Medulla oblongata (tissue), 1 donor: ENCODE results near the gene CARD18.

Experiments
- DNase-seq: peaks from one replicate; pipeline ENCODE4 v3.0.0-alpha.2; 2015; ENCODE audit errors: extremely low spot score

The CARD18 gene, protein sequence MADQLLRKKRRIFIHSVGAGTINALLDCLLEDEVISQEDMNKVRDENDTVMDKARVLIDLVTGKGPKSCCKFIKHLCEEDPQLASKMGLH

DNA sequence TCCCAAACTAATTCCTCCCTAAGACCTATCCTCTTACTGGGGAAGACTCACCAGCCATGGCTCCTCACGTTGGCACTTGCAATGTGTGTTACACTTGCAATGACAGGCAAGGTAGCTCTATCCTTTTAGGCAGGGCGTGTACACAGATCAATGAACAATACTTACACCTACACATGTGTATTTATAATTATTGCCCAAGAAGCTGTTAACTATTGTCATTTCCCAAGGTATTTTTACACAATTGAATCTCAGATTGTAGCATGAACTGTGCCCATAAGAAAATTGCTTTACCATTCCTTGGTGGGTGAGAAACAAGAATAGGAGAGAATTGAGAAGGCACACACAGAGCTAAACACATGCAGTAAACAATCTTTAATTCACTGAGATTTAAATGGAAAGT, at the start of gene CARD18:
CARD18 (minus strand) TSS at position 101 of the 400 bp plus-strand sequence; CDS start at position 58, 43 bp downstream.
- no peak for DNase-seq

DNA sequence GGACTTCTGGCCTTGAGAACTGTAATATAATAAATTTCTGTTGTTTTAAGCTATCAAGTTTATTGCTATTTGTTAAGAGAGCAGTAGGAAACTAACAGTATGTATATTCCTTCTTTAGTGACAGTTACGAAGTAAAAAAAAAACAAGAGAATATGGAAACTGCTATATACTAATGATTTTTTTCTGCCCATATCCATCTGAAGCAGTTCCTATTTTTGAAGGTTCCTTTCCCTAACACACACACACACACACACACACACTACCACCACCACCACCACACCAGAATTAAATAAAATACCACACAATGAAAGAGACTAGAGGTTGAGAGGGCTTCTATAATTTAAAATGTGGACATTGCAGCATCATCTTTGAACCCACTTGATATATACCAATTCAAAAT, 44.4 kb upstream of the CARD18 start:
- no peak for DNase-seq

DNA sequence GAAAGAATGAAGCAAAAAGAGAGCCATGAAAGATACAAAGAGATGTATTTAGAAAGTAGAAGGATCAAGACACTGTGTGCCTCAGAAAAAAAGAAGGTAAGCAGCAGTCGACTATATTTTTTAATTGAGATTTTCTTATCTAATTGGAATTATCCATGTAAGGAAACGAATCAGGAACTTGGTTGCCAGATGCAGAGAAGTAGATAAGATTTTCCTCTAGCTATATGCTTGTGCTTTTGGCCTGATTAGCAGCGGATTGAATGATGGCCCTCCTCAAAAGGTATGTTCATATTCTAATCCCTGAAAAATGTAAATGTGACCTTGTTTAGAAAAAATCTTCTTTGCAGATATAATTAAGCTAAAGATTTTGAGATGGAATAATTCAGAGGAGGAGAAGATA, 43.9 kb upstream of the CARD18 start:
- no peak for DNase-seq

DNA sequence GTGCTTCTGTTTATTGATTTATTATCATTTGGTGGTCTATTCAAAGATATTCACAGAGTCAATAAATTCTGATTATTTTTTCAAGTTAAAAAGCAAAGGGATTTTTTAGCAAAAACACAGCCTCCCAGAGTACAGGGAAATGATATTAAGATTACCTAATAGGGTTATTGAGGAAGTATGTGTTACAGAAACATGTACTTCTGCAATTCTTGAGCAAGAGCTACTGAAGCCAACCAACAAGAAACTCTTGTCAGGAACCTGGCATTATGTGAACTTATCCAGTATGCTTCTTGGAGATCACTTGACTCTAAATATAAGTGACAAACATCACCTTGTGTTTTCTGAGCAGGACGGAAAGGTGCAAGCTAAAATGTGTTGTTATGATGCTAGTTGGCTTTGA, 42.0 kb upstream of the CARD18 start:
- DNase-seq: peak; percentile 64

DNA sequence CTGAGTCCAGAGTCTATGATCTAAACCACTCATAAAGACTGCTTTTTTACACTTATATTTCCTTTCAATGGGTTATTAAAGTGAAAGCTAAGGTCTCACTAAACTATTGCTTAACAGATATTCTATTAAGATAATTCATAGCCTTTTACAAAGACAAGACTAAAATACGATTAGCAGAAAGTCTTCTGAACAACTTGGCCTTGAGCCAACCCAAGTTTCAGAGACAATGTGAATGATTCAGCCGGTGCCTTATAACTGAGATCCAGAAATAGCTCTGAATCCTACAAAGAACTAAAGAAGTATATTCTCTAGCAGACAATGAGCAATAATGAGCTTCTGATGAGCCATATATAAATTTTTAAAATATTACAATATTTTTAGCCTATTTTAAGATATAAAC, 41.5 kb upstream of the CARD18 start:
- DNase-seq: peak; percentile 56

DNA sequence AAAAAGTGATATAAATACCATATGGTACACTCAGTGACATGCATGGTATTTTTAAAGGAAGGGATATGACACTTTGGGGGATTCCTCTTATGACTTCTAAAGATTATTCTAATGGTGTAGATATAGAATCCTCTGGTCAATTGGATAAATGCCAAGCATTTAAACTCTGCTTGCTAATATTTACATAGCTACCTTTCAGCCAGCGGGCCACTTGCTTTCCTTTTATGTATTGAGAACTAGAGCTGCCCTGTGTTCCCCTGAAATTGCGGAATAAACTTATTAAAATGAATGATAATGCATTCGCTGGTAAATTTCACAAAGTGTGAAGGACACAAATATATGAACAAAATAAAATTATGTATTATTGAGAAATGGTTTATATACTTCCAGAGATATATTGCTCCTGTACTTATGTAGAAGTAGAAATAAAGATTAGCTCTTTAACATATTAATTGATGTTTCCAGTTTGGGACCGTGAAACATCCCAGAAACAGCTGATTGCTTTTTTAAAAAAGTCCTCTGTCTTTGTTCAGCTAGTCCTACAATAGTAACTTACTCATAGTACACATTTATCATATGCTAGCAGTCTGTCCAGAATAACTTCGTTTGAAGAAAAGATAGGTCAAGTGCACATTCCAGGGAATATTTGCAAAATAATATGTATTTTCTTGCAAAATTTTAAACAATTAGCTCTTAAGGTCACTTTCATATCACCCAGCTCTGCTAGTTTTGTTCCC, 40.1 kb upstream of the CARD18 start:
- DNase-seq: no peak

DNA sequence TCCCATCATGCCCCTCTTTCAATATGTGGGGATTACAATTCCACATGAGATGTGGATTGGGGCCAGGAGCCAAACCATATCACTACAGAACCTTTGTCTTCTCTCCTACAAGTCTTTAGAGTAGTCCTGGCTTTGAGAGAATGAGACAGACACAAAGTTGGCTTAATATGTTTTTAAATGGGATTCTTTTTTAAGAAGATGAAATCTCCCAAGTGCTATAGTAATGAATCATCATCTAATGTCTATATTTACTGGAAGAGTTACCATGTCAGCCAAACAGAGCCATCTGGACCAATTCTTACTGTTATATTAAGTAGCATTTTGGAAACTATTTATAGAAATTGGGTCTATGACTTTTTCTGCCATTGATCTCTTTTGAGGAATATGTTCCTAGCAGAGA, 38.1 kb upstream of the CARD18 start:
- DNase-seq: no peak

DNA sequence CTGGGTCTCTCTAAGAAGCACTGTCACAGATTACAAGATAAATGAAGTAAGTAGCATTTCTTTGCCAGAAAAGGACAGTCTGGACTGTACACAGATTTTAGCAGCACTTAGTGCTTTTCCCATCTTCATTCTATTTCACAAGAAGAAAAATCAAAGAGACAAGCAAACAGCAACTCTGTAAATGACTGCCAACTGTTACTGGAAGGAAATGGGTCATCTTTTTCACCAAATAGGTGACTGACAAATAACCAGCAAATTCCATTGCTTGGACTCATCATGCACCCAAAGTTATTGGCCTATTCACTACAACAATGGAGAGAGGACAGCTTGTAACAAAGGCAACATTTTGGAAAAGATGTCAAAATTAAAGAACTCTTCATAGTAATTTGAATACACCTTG, 28.9 kb upstream of the CARD18 start:
- no peak for DNase-seq

DNA sequence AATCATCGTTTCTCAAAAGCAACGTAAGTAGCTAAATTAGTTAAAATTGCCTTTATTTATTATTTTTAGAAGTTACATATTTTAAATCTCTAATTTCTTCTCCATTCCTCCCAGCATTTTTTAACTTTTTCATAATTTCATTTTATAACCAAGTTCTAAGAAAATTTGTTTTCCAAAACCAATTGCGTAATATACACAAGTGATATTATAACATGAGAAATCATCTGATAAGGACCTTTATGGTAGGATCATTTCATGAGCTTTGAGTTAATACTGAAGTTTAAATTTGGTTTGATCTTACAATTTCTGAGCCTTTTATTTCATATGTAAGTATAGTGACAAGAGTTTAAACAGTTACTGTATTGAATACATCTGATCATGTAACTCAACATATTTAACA, 27.7 kb upstream of the CARD18 start:
- DNase-seq: no peak

DNA sequence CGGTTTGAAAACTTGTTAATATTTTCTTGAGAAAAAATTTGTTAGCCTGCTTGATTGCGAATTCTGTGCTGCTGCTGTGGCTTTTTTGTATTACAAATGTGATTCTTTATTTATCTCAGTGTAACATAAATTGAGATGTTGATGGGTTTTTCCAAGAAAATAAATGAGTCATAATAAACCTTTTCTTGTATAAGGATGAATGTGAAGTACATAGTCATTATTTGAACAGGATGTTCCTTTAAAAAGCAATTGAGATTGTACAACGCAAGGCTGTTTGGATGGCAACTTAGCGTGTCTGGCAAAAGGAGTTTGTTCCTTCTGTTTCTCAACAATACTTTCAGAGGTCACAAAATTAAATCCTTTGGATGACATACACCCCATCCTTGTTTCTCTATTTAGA, 24.6 kb upstream of the CARD18 start:
- DNase-seq: no peak

DNA sequence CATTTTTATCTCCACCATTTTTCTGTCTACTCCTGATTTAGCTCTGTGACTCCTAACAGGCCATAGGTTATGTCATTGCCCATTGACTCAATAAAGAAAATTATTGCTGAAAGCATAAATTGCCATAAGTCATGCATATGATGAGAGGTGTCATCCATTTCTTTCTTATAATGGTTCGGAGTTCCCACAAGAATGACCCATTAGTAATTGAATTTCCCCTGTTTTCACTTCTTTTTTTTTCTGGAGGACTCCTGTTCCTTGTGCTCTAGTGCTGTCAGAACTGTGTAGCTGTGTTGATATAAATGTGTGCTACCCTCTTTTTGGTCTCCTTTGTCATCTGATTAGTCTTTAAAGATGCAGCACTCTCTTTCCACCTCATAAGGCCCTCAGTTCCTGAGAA, 22.9 kb upstream of the CARD18 start:
- DNase-seq: no peak

DNA sequence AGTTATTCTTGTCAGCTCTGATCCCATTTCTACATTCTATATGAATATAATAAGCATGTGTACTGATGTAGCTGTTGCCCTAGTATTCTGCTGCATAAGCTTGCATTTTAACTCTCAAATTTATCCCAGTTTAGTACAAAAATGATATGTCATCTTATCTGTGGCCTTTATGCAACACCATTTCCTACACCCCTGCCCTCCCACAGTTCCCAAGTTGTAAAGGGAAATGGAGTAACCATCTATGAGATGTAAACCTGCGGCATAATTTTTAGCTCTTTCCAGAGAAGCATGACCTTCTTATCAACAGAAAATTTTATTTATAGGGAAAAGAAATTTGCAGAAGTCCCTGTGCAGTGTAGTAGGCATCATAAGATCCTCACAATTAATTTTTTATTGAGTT, 18.9 kb upstream of the CARD18 start:
- DNase-seq: no peak

DNA sequence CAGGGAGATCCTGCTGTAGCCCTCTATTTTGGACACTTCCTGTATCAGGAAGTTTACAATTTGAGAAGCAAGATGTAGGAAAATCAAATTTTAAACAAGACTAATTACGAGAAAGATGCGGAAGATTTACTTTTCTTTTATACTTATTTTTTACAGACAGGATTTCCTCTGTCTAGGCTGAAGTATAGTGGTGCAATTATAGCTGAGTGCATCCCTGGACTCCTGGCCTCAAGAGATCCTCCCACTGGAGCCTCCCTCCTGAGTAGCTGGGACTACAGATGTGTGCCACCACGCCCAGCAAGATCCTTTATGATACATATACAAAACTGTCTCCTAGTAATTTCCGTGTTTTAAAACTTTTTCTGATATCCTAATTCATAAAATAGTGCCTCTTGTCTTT, 17.2 kb upstream of the CARD18 start:
- DNase-seq: no peak

DNA sequence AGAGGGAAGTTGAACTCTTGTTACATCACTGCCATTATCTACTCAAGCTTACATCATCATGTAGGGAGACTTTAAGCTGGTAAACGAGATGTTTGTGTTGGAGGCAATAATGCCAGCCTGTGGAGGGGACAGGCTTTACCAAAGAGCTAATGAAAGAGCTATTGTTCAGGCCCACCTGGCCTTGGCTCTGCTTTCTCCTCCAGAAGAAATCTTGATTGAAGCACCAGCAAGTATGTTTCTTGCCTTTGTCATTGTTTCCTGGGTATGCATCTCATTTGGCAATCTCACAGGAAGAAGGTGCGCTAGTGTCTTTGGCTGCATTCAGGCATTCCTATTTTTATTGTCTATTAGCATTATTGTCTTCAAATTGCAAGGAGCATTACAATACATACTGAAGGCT, 16.7 kb upstream of the CARD18 start:
- no peak for DNase-seq

DNA sequence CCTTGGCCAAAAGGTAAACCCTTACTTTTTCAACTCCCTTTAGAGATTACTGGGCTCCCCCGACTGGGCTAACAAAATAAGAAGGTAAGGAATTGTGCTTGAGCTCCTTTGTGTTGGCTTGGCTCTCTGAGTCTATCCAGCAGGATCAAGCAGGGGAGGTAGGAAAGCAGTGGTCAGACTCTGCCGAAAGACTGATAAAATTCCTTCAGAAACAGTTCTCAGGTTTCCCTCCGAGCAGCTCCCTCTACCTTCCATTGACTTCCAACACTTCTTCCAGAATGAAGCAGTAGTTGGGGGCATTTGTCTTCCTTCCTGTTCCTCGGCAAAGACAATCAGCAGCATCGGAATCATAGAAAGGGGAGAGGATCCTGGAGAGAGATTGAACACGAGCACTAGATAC, 16.1 kb upstream of the CARD18 start:
- no peak for DNase-seq

DNA sequence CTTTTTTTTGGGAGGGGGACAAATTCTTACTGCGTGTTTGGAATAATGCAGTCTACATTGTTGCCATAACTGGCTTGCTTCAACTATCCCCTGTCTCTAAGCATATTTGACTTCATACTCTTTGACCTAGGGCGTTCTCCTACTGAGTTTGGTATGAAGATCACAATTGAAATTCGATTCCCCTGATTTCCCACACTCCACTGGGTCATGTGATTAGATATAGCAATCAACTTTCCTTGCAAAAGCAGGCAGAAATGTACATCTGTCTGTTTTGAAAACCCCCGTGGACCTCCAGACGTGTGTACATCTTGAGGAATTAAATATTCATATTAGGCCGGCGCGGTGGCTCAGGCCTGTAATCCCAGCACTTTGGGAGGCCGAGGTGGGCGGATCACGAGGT, 13.8 kb upstream of the CARD18 start:
- DNase-seq: no peak

DNA sequence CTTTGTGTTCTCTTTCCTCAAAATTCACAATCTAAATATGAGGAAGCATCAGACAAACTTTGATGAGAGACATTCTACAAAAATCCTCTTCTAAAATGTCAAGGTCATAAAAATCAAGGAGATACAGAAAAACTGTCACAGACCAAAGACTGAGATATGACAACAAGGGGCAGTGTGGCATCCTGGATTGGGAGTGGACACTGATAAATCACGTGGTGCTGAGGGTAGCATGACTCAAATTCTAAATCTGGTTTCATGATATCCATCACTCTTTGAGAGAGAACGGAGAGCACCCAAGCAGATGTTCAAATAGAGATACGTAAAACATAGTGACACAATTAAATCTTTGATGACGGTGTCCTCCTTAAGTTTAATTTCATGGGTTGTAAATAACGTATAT, 13.0 kb upstream of the CARD18 start:
- DNase-seq: no peak

DNA sequence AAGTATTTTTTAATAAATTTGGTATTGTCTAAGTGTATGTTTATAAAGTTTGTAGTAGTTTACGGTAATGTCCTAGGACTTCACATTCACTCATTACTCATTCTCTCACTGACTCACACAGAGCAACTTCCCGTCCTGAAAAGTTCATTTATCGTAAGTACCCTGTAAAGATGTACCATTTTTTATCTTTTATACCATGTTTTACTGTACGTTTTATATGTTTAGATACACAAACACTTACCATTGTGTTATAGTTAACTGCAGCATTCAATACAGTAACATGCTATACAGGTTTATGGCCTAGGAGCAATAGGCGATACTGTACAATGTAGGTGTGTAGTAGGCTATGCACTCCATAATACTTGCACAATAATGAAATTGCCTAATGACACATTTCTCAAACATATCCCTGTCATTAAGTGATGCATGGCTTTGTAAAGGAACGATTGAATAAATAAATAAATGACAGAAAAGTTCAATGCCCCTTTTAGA, 12.5 kb upstream of the CARD18 start:
- DNase-seq: no peak

DNA sequence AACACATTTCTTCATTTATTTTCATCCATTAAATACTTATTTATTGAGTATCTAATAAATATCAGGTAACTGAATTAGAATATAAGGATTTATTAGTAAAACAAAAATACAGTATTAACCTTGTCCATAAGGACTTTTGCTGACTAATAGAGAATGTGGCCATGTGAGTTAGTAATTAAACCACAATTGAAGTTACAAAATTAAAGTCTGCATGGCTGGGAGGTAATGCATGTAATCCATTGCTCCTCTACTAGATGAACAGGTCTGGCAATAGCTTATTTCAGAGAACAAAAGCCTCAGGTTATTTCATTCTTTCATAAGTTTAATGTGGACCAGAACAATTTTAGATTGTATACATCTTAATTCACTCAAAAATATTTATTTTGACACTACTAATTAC, 9.9 kb upstream of the CARD18 start:
- DNase-seq: no peak

DNA sequence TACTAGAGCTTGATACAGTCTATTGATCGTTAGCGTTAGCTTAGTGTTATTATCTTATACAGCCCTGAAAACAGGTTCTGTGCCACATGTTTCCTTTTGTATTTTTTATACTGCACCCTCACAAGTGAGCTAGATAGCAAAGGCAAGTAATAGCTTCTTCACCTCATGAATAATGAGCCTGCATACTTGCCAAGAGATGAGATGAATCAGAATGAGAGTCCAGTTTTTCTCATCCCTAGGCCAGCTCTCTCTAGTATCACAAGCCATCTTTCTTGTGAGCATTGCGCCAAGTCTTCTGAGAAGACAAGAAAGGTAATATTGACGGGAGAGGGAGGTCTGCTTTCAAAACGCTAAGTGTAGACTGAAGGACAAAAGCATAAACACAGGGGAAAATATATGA, 8.7 kb upstream of the CARD18 start:
- no peak for DNase-seq

DNA sequence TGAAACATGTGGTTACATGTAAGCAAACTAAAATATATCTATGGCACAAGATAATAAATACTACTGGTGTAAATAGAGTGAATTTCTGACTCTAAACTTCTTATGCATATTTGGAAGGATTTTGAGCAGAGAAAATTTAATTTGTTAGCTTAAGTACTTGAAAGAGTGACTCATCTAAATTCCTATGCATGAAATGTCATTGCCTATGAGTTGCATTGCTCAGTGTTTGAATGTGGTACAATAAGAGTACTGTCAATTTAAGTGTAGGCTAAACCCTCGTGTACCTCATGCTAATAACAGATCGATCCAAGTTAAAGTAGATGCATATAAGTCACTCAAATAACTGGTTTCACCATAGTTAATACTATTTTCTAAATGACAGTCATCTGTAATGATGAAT, 5.3 kb upstream of the CARD18 start:
- no peak for DNase-seq

DNA sequence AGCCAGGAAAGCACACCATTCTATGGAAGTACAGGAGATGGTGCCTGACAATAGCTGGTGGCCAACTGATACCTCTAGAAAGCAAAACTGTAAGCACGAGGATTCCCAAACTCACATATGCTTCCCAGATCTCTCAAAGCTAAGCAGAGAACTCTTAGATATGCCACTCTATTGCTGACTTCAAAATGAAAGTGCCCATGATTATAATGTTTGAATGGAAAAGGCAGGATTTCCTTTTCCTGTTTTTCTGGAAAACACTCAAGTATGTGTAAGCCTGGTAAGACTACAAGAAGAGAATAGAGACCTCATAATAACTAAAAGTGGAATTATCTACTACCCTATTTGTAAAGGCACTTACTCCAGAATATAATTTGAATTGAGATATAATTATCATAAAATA, 2.6 kb upstream of the CARD18 start:
- DNase-seq: no peak

DNA sequence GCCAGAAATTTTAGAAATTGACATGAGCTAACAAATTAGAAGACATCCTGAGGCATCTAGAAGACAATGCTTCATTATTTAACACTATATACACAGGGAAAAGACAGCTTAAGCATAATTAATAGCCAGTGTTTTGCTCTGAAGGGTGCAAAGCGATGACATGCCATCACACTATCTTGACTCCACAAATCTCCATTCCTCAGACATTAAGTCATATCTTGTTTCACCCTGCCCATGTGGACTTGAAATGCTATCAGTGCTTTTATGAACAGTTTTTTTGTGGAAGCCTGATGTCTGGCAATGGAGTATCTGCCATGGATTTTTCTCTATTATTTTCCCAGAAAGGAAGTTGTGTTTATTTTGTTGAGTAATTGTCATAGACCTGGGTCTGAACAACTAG, 2.3 kb downstream of the CARD18 start:
- DNase-seq: no peak

DNA sequence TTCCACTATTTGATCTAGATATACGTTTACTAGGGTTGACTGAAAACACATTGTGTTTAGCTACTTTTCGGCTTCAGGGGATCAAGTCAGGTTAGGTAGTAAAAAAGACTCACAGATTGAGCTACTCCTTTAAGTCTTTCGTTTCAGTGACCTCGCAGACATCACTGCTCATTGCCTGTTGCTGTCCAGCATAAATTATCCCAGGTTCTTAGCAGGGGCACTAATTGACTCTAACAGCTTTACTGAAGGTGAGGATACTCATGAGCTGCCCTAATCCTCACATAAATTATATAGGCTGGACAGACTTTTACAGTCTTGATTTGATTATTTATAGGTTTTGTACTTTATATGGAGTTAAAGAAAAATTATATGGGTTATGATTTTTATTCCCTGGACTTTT, 3.7 kb downstream of the CARD18 start:
- no peak for DNase-seq
